Activated gamma-delta T cell treated with anti-CD3 and anti-CD28 coated beads, Interleukin-2, amount 50 U/mL, for 16 hours (primary cell): Measurements from ENCODE around the gene ASCC3.
"Not testable (repeated sequence)": the region's sequence is repeated elsewhere in the genome, so short reads cannot be mapped to it uniquely, and the experiment has no call there.

ENCODE experiments used
- DNase-seq: peaks from one replicate; pipeline ENCODE4 v3.0.0-alpha.2; 2020; ENCODE audit warnings: low read depth

The ASCC3 gene

GRCh38 chr6:100658486-100658885 lies 222.6 kb downstream of the ASCC3 start:
- DNase-seq = no peak

GRCh38 chr6:100657678-100658330 lies 223.3 kb downstream of the ASCC3 start:
- no peak for DNase-seq

GRCh38 chr6:100641147-100641546 lies 240.0 kb downstream of the ASCC3 start:
- DNase-seq = not testable (repeated sequence)

GRCh38 chr6:100633096-100633777 lies 247.9 kb downstream of the ASCC3 start:
- DNase-seq = no peak

GRCh38 chr6:100630536-100630935 lies 250.6 kb downstream of the ASCC3 start:
- DNase-seq = no peak

GRCh38 chr6:100627911-100628758 lies 253.0 kb downstream of the ASCC3 start:
- DNase-seq = no peak

- no peak for DNase-seq
These were observed 254.4 kb downstream of the ASCC3 start for GRCh38 chr6:100626721-100627120.

- DNase-seq = no peak
These were observed 258.0 kb downstream of the ASCC3 start for GRCh38 chr6:100622907-100623692.

GRCh38 chr6:100620085-100620840 lies 260.9 kb downstream of the ASCC3 start:
- no peak for DNase-seq

GRCh38 chr6:100618351-100618671 lies 262.8 kb downstream of the ASCC3 start:
- no peak for DNase-seq

GRCh38 chr6:100617633-100618350 lies 263.3 kb downstream of the ASCC3 start:
- DNase-seq = no peak

GRCh38 chr6:100614933-100615332 lies 266.2 kb downstream of the ASCC3 start:
- DNase-seq = no peak

GRCh38 chr6:100614386-100614785 lies 266.7 kb downstream of the ASCC3 start:
- no peak for DNase-seq

- DNase-seq = no peak
These were observed 267.5 kb downstream of the ASCC3 start for GRCh38 chr6:100613656-100614055.

GRCh38 chr6:100612094-100612493 lies 269.0 kb downstream of the ASCC3 start:
- DNase-seq = no peak

- no peak for DNase-seq
These were observed 281.9 kb downstream of the ASCC3 start for GRCh38 chr6:100599088-100599770.

GRCh38 chr6:100595456-100595855 lies 285.7 kb downstream of the ASCC3 start:
- no peak for DNase-seq

GRCh38 chr6:100593522-100593921 lies 287.6 kb downstream of the ASCC3 start:
- no peak for DNase-seq

GRCh38 chr6:100592929-100593328 lies 288.2 kb downstream of the ASCC3 start:
- DNase-seq = no peak

GRCh38 chr6:100577425-100577824 lies 303.7 kb downstream of the ASCC3 start:
- DNase-seq = no peak
